Stimulated activated CD4-positive, alpha-beta T cell treated with anti-CD3 and anti-CD28 coated beads, Interleukin-12 subunit alpha, Interleukin-12 subunit beta, amount 100 ng/mL, for 48 hours (primary cell): ENCODE results near the gene KRTAP12-2.
"Not testable (repeated sequence)": the region's sequence is repeated elsewhere in the genome, so short reads cannot be mapped to it uniquely, and the experiment has no call there.

Experiments used
- DNase-seq, 3 donors: peaks; one replicate each; pipeline ENCODE4 v3.0.0-alpha.2; 2020; ENCODE audit warnings: low read depth in 2 of 3, low spot score in 1 of 3

KRTAP12-2 gene

DNA sequence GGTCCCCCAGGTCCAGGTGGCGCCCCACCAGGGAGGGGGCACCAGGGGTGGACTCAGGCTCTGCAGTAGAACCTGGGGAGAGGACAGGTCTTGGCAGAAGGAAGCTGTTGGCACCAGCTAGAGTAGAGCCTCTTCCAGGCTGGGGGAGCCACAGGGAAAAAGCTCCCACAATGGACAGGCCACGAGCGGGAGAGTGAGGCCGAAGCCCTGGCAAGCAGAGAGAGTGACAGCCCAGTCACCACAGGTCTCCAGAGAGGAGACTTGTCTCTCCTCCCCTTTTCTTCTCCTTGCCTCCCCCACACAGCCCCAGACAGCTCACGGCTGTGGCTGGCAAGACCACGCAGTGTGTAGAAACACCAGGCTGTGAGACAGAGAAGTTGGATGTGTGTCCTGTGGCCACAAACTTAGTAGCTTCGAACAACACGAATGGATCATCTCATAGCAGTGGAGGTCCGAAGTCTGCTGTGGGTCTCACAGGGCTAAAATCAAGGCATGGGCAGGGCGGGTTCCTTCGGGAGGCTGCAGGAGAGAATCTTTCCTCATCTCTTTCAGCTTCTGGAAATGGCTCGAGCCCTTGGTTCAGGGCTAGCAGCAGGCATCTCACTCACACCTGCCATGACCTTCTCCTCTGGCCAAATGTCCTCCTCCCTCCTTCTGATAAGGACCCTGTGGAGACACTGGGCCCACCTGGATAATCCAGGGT lies 15.6 kb downstream of the KRTAP12-2 start:
- DNase-seq, result no peak

DNA sequence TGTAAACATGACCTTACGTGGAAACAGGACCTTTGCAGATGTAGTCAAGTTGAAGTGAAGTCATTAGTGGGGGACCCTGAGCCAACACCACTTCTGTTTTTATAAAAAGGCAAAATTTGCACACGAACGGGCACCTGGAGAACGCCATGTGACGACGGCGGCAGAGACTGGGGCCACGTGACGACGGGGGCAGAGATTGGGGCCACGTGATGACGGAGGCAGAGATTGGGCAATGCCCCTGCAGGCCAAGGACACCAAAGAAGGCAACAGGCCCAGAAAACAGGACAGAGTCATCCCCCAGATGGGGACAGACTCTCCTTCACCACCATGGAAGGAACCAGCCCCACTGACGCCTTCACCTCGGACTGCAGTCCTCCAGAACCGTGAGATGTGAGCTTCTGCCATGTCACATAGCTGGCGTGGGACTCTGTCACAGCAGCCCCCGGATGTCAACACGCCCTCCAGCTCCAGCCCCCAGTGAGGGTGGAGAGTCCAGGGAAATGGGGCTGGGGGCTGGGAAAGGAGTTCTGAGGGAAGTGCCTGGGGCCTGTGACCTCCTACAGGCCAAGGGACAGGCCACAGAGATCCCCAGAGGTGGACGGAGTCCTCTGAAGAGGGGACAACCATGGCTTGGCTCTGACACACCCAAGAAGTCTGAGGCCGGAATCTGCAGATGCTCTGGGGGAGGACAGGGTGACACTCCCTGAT lies 16.3 kb downstream of the KRTAP12-2 start:
- DNase-seq, result no peak

DNA sequence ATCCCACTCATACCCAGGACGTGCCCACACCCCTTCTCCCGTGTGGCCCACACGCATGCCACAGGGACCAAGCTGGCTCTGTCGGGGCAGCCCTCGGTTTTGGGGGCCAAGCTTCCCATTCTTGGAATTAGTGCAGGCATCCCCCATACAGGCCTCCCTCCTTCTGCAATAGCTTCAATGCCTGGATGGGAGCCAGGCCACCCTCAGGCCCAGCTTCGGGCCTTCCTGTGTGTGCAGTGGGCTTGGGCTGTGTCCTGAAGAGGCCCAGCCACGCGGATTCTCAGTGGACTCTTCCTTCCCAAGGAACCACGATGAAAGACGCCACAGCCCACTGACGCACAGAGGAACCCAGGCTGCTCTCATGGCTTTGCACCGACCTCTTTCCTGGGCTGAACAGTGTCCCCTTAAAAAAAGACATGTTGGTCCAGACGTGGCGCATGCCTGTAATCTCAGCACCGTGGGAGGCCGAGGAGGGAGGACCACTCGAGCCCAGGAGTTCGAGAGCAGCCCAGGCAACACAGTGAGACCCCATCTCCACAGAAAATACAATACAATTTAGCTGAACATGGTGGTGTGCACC lies 17.1 kb downstream of the KRTAP12-2 start:
- DNase-seq, result no peak

DNA sequence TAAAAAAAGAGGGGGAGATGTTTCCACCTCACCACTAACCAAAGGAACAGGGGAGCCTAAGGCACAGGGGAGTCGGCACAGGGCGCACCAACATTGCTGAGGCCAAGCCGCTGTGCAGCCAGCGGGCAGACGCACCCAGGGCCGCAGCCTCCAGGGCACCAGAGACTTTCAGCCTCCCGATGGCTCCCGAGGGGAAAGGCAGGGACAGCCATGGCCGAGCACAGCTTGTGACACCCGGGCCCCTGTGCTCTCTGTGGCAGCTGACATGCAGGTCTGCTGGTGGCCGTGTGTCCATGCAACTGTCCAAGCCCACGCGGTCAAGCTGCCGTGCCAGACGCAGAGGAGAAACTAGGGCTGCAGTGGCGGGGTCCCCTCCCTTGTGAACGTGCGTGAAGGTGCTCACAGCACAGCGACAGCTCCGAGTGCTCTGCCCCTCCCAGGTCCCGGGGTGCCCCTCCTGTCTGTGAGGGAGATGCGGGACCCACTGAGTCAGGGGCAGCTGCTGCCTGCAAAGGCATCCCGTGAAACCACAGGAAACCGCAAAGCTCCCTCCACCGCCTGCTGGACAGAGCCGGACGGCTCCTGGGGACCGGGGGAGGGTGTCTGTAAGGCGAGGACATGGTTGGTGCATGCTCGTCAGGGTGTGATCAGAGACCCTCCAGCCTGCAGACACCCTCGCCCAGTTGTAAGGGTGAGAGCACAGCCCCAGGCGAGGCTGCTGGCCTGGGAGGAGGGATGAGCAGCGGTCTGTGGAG lies 18.0 kb downstream of the KRTAP12-2 start:
- no peak for DNase-seq

DNA sequence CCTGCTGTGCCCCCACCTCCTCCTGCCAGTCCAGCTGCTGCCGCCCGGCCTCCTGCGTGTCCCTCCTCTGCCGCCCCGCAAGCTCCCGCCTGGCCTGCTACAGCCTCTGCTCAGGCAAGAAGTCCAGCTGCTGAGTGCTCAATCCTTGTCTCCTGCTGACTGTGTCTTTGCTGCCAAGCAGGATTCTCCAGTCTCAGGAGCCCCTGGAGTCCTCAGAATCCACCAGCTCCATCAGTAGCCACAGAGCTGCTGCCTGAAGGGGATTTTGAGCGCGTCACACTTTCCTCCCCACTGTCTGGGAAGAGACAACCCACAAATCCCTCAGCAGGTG lies 19.5 kb downstream of the KRTAP12-2 start:
- DNase-seq, result no peak

DNA sequence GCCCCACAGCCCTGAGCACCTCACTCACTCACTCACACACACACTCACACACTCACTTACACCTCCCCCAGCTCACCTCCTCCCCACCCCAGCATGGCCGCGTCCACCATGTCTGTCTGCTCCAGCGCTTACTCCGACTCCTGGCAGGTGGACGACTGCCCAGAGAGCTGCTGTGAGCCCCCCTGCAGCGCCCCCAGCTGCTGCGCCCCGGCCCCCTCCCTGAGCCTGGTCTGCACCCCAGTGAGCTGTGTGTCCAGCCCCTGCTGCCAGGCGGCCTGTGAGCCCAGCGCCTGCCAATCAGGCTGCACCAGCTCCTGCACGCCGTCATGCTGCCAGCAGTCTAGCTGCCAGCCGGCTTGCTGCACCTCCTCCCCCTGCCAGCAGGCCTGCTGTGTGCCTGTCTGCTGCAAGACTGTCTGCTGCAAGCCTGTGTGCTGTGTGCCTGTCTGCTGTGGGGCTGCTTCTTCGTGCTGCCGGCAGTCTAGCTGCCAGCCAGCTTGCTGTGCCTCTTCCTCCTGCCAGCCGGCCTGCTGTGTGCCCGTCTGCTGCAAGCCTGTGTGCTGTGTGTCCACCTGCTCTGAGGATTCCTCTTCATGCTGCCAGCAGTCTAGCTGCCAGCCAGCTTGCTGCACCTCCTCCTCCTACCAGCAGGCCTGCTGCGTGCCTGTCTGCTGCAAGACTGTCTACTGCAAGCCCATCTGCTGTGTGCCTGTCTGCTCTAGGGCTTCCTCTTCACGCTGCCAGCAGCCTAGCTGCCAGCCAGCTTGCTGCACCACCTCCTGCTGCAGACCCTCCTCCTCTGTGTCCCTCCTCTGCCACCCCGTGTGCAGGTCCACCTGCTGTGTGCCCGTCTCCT lies 20.1 kb downstream of the KRTAP12-2 start, which contains the start of gene KRTAP10-11:
Gene KRTAP10-11, plus strand, starts transcription at position 49 of the 856 bp plus-strand sequence. Its CDS starts 45 bp downstream, at position 94.
- DNase-seq, result not testable (repeated sequence)

DNA sequence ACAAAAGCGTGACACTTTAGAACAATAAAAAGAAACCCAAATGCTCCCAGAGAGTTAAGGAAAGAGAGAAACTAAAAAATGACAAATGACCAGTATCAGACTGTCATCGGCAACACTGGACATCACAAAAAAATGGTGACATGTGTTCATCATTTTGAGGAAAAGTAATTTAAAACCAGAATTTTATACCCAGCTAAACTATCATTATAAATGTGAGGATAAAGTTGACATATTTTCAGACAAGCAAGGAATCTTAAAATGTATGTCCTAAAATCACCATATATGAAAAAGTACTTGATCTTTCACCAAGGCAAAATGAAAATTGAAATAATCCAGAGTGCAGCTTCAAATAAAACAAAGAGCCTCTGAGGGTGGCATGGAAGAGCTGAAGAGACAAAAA lies 21.8 kb downstream of the KRTAP12-2 start:
- DNase-seq, result no peak

DNA sequence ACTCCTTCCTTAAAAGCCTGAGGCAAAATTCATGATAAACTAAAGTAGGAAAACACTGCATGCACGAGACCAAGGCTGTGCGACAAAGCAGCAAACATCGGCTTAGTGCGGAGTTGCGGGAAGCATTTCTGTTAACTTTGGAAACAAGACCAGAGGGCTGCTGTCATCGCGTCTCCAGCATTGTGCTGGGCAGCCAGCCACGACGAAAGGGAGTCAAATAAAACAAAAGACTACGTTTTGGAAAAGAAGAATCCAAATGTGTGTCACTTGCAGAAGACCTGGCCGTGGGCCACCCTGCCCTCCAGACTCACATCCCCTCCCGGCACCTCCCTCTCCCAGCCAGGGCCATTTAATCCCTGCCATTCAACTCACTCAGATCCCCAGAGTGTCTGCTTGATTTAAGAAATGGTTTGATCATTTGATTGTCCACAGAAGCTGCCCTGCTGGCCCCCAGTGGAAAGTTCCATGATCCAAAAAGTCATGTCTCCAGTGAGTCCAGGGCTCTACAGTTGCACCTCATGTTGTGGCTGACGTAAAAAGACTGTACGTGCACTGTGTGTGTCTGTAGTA lies 22.9 kb downstream of the KRTAP12-2 start:
- no peak for DNase-seq

DNA sequence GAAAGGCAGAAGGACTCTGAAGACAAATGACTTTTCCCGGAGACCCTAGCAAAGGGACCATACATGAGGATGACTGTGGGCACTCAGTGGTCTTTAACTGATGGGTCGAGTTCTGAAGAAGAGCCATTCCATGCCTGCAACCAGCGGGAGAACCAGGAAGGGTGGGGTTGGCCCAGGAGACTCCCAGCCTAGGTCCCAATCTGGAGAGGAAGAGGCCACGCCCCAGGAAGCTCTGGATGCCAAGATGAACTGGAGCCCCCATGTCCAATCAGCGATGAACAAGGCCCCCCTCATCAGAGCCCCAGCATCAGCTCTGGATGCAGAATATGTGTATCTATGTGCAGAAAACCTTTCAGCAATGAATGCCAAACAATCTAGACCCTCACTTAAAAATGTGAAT lies 26.0 kb downstream of the KRTAP12-2 start:
- DNase-seq, result no peak

DNA sequence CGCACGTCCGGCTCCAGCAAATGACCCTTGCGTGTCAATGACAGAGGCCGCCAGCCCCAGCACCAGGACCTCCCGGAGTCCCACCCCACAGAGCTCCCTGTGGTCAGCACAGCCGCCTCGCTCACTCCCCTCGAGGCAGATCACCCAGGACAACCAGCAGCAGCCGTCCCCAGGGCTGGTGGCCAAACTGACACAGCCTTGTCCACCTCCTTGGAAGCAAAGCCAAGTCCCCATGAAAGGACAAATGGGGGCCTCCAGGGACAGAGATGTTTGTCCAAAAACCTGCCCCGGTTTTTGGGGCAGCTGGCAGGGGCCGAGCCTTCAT lies 27.4 kb downstream of the KRTAP12-2 start:
- DNase-seq, result no peak

DNA sequence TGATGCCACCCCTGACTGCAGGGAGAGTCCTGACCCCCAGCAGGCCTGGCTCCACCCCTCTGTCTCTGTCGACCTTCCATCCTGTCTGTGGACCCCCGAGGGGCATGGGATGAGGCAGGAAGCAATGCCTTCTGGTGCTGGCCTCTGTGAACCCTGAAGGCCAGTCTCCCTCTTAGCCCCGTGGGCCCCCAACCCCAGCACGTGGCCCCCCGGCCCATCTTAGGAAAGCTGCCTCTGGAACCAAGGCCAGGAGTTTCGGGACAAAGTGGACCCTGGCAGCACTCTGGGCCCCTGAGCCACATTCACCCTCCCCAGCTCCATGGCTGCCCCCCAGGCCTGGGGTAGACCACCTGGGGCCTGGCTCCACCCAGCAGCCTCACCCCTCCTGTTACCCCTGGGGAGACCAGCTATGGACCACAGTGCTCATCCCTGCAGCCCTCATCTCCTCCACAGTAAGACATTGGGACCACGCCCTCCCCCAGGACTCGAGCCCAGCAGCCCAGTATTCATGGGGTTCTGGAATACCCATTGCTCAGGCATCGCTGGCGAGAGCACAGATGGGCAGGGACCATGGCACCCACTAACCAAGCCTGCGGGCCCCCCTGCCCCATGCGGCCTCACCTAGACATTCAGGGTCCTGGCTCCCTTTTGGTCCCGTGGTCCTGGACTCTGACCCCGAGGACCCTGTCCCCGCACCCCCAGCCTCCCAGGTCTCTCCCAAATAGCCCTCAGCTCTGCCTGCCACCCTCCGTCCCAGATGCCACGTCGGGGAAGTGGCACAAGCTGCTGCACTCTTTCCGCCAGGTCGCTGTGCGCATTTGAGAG lies 28.0 kb downstream of the KRTAP12-2 start:
- DNase-seq, result not testable (repeated sequence)

DNA sequence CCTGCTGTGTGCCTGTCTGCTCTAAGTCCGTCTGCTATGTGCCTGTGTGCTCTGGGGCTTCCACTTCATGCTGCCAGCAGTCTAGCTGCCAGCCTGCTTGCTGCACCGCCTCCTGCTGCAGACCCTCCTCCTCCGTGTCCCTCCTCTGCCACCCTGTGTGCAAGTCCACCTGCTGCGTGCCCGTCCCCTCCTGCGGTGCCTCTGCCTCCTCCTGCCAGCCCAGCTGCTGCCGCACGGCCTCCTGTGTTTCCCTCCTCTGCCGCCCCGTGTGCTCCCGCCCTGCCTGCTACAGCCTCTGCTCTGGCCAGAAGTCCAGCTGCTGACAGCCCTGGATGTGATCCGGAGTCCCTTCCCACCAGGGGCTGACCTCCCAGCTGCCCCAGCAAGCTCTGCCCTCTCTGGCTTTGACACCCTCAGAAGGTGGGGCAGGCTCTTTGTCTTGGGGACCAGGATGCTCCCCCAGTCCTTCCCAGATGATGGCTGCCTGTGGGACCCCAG lies 28.8 kb downstream of the KRTAP12-2 start:
- DNase-seq, result not testable (repeated sequence)

DNA sequence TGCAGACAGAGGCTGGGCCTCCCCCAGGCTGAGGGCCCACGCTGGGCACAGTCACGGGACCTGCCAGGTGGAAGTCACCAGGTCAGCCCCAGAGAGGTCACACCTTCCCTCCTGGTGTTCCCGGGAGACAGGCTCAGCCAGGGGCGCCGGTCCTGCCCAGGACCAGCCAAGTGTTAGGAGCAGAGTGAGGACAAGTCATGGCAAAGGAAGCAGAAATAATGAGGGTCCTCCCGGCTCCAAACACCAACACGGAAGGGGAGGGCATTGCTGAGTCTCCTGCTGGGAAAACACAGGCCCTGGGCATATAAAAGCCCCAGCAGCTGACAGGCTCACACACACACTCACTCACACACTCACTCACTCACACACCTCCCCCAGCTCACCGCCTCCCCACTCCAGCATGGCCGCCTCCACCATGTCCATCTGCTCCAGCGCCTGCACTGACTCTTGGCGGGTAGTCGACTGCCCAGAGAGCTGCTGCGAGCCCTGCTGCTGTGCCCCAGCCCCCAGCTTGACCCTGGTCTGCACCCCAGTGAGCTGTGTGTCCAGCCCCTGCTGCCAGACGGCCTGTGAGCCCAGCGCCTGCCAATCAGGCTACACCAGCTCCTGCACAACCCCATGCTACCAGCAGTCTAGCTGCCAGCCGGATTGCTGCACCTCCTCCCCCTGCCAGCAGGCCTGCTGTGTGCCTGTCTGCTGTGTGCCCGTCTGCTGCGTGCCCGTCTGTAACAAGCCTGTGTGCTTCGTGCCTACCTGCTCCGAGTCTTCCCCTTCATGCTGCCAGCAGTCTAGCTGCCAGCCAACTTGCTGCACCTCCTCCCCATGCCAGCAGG lies 29.5 kb downstream of the KRTAP12-2 start, which contains the start of gene KRTAP10-10:
Gene KRTAP10-10, plus strand, starts transcription at position 339 of the 833 bp plus-strand sequence. Its CDS starts 62 bp downstream, at position 401.
- DNase-seq, result no peak

DNA sequence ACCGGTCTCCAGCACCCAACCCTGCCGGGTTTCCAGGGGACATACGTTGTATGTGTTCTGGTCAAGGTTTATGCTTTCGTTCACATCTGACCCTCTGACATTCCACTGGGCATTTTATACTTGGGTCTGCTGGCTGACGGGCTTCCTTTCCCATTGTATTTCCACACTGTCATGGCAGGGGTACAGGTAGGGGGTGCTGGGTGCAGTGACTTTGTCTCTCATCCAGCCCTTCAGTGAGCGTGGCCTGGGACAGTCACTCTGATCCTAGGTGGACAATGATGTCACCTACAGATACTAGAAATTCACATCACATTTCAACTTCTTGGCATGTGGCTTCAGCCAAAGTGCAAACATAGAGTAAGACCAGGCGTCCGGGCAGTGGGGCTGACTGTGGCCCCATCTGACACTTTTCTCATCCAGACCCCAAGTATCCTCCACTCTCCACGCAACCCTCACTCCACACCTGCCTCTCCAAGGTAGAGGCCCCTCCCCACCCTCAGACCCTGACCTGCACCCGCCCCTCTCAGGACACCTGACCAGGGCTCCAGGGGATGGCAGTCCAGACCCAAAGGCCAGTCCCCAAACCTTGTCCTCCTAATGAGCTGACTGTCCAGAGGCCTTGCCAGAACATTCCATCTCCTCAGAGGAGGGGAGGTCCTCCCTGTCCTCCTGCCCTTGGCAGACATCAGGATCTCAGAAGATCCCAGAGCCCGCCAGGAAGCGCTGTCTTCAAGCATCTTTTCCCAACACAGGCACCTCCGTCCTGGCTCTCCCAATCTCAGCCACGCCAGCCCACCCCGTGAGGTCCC lies 30.3 kb downstream of the KRTAP12-2 start:
- no peak for DNase-seq

DNA sequence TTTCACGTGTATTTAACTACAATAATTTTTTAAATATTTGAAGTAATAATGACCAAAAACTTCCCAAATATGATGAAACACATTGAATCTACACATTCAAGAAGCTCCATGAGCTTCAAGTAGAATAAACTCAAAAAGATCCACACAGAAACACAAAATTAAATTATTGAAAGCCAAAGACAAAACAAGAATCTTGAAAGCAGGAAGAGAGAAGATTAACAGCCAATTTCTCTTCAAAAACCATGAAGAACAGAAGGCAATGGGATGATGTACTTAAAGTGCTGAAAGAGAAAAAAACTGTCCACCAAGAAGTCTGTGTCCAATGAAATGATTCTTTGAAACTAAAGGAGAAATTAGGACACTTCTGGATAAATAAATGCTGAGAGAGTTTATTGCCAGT lies 34.7 kb downstream of the KRTAP12-2 start:
- DNase-seq, result no peak

DNA sequence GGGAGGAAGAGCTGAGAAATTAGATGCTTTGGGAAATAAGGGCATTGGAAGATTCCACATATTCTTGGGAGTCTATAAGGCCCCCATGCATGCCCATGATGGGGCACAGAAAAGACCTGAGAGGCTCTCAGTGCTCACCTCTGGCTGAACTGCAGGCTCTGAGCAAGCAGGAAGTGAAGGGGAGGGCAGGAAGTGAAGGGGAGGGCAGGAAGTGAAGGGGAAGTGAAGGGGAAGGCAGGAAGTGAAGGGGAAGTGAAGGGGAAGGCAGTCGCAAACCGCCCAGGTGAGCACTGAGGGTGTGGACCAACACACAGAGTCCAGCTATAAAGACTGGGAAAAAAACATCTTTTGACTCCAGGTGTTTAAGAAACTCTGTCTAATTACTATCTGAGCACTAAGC lies 36.3 kb downstream of the KRTAP12-2 start:
- DNase-seq, result no peak

DNA sequence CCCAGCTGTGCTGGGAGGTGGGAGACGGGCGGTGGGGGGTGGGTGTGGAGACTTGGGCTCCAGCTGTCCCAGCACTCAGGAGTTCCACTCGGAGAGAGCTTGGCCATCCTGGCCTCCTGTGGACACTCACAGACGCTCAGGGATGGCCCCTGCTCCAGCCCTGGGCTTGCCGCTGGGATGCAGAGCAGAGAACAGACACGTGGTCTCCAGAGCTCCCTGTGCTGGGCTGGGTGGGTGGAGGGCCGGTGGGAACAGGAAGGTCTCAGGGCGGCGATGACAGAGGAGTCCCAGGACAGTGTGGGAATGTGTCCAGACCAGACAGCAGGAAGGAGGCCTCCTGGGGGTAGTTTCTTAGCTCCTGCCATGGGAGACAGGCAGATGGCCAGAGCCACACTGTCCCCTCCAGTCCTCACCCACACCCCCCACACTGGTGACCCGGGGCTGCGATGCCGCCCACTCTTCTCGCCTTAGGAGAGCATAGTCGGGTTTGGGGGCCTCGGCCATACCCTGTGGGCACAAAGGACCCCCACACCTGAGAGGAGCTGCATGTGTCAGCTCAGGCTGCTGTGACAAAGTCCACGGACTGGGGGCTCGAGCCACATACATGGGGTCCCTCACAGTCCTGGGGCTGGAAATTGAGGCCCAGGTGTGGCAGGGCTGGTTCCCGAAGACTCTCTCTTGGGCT lies 37.9 kb downstream of the KRTAP12-2 start:
- no peak for DNase-seq
